HCT116 (cell line): ENCODE results near the gene THSD7B. TPM values are rescaled to one million over a fixed set of nuclear protein-coding genes. Genes with fewer than 3 reads are reported as not detected.

Experiments
- ATAC-seq: fragments of 200-7000 bp; cut with Tn5 transposase; 2 replicates; pipeline ENCODE4 v1.9.1; 2020; ENCODE audit warnings: mild to moderate bottlenecking, moderate library complexity
- BruUV-seq: library from RNA; stranded (reverse); fragments of 400-500 nt; replicated peaks from 2 replicates; lab custom pipeline; 2021; lab: Mats Ljungman, UMichigan
- CTCF ChIA-PET: fragments of 300-600 bp; sonication (Branson Sonifier 250); formaldehyde crosslinking; loops from one replicate; lab custom pipeline; 2021; ENCODE audit warnings: antibody characterized with exemption; lab: Charles Lee
- POLR2A ChIA-PET: fragments of 300-600, 350-600 bp; sonication (Branson Sonifier 250); formaldehyde crosslinking; loops from one replicate; lab custom pipeline; 2021; ENCODE audit warnings: antibody characterized with exemption; lab: Charles Lee
- RAD21 ChIA-PET, 2 experiments: fragments of 300-600 bp; sonication (Branson Sonifier 250); formaldehyde crosslinking; loops; one replicate each; lab custom pipeline; 2023; ENCODE audit warnings: low total read pairs in 2 of 2; ENCODE audit not compliant: uncharacterized antibody in 2 of 2, unreplicated experiment in 2 of 2, low non-redundant PET in 1 of 2; lab: Charles Lee
- DNase-seq: peaks from one replicate; pipeline ENCODE4 v3.0.0-alpha.2; 2010; ENCODE audit warnings: low read depth, low spot score
- H2AFZ ChIP-seq: fragments of 200-600 bp; shearing (Covaris generic), sonication (generic); 2 replicates; pipeline ENCODE4 v1.6.1; 2017; ENCODE audit warnings: low read depth, mixed run types, mixed read lengths, antibody characterized with exemption, low read length; ENCODE audit not compliant: poor library complexity, severe bottlenecking
- H3K27ac ChIP-seq: 2 replicates; pipeline ENCODE4 v1.5.1; 2012; ENCODE audit warnings: low read depth, low read length
- H3K27me3 ChIP-seq: fragments of 200-600 bp; sonication (generic); 2 replicates; pipeline ENCODE4 v1.6.1; 2016; ENCODE audit warnings: mixed run types, low read length, mixed read lengths; ENCODE audit not compliant: insufficient read depth
- H3K36me3 ChIP-seq, 2 experiments: fragments of 200-500 bp in 1 of 2; fragments of 200-600 bp in 1 of 2; sonication (Bioruptor generic) in 1 of 2; sonication (generic) in 1 of 2; 2 replicates each; pipeline versions ENCODE4 v1.5.1 to v1.6.1; 2014 to 2016; ENCODE audit warnings: low read length in 2 of 2, inconsistent platforms in 1 of 2, mixed read lengths in 1 of 2, mixed run types in 1 of 2; ENCODE audit not compliant: insufficient read depth in 2 of 2, control insufficient read depth in 1 of 2
- H3K4me1 ChIP-seq, 2 experiments: fragments of 200-600 bp in 1 of 2; sonication (generic) in 1 of 2; 2 replicates each; pipeline versions ENCODE4 v1.5.1 to v1.6.1; 2012 to 2017; ENCODE audit warnings: low read length in 2 of 2, inconsistent platforms in 1 of 2, mild to moderate bottlenecking in 1 of 2, mixed read lengths in 1 of 2, mixed run types in 1 of 2, moderate library complexity in 1 of 2; ENCODE audit not compliant: insufficient read depth in 2 of 2, control insufficient read depth in 1 of 2
- H3K4me2 ChIP-seq: fragments of 200-600 bp; sonication (generic); 2 replicates; pipeline ENCODE4 v1.6.1; 2017; ENCODE audit warnings: mixed run types, low read length, mixed read lengths
- H3K4me3 ChIP-seq, 2 experiments: fragments of 200-600 bp in 1 of 2; sonication (generic) in 1 of 2; replicated peaks in 1 of 2; 2 replicates each; pipeline ENCODE4 v1.5.1; 2011 to 2016; ENCODE audit warnings: low read length in 2 of 2, control low read depth in 1 of 2, low read depth in 1 of 2, mild to moderate bottlenecking in 1 of 2, mixed read lengths in 1 of 2, mixed run types in 1 of 2
- H3K79me2 ChIP-seq: fragments of 200-600 bp; sonication (generic); 2 replicates; pipeline ENCODE4 v1.6.1; 2017; ENCODE audit warnings: mild to moderate bottlenecking, mixed run types, low read length, moderate library complexity, mixed read lengths; ENCODE audit not compliant: insufficient read depth
- H3K9ac ChIP-seq: fragments of 200-600 bp; sonication (generic); 2 replicates; pipeline ENCODE4 v1.6.1; 2016; ENCODE audit warnings: low read length, mixed read lengths
- H3K9me2 ChIP-seq: fragments of 200-600 bp; sonication (generic), shearing (Covaris generic); 2 replicates; pipeline ENCODE4 v1.6.1; 2017; ENCODE audit warnings: mixed run types, mild to moderate bottlenecking, moderate library complexity; ENCODE audit not compliant: insufficient read depth
- H3K9me3 ChIP-seq, 2 experiments: fragments of 200-500 bp in 1 of 2; fragments of 200-600 bp in 1 of 2; sonication (Bioruptor generic) in 1 of 2; sonication (generic) in 1 of 2; 2 replicates each; pipeline ENCODE4 v1.6.1; 2014 to 2017; ENCODE audit warnings: low read length in 2 of 2, mixed read lengths in 2 of 2, inconsistent platforms in 1 of 2, low read depth in 1 of 2, mild to moderate bottlenecking in 1 of 2, mixed run types in 1 of 2, moderate library complexity in 1 of 2; ENCODE audit not compliant: control insufficient read depth in 1 of 2, insufficient read depth in 1 of 2
- H4K20me1 ChIP-seq: fragments of 200-600 bp; sonication (generic), shearing (Covaris generic); 2 replicates; pipeline ENCODE4 v1.6.1; 2017; ENCODE audit warnings: mixed run types, mild to moderate bottlenecking, moderate library complexity; ENCODE audit not compliant: insufficient read depth
- ATF3 ChIP-seq: IDR thresholded peaks from 2 replicates; pipeline ENCODE4 v1.6.1; 2012
- CBX3 ChIP-seq: IDR thresholded peaks from 2 replicates; pipeline ENCODE4 v1.6.1; 2012; ENCODE audit warnings: low read depth
- EGR1 ChIP-seq: IDR thresholded peaks from 2 replicates; pipeline ENCODE4 v1.6.1; 2012; ENCODE audit warnings: low read depth
- ELF1 ChIP-seq: IDR thresholded peaks from 2 replicates; pipeline ENCODE4 v1.6.1; 2012; ENCODE audit warnings: low read depth, borderline replicate concordance
- EZH2 ChIP-seq: fragments of 200-600 bp; sonication (generic); IDR thresholded peaks from 2 replicates; pipeline ENCODE4 v1.6.1; 2017; ENCODE audit warnings: antibody characterized with exemption, mixed run types
- FOSL1 ChIP-seq: IDR thresholded peaks from 2 replicates; pipeline ENCODE4 v1.6.1; 2012; ENCODE audit warnings: low read depth
- MAX ChIP-seq: IDR thresholded peaks from 2 replicates; pipeline ENCODE4 v1.6.1; 2012
- RAD21 ChIP-seq: IDR thresholded peaks from 2 replicates; pipeline ENCODE4 v1.6.1; 2012; ENCODE audit warnings: low read depth, mild to moderate bottlenecking
- SP1 ChIP-seq: IDR thresholded peaks from 2 replicates; pipeline ENCODE4 v1.6.1; 2012; ENCODE audit warnings: low read depth
- TCF7L2 ChIP-seq: IDR thresholded peaks from 2 replicates; pipeline ENCODE4 v1.7.0; 2011; ENCODE audit warnings: borderline replicate concordance, inconsistent platforms; ENCODE audit not compliant: insufficient read depth, insufficient read length; ENCODE audit errors: extremely low read depth
- YY1 ChIP-seq: IDR thresholded peaks from 2 replicates; pipeline ENCODE4 v1.6.1; 2011; ENCODE audit warnings: low read length, low read depth, moderate library complexity, mild to moderate bottlenecking; ENCODE audit not compliant: insufficient replicate concordance; ENCODE audit errors: extremely low read depth
- ZFX ChIP-seq: fragments of 450-650 bp; IDR thresholded peaks from 2 replicates; pipeline ENCODE4 v1.6.1; 2017
- ZNF274 ChIP-seq: fragments of 200-500 bp; sonication (Bioruptor generic); IDR thresholded peaks from 2 replicates; pipeline ENCODE4 v1.6.1; 2014; ENCODE audit warnings: mild to moderate bottlenecking, low read depth, low read length, inconsistent platforms
- intact Hi-C: fragments of 100-400 bp; cut with micrococcal nuclease; formaldehyde crosslinking; loops from 2 replicates; pipeline ENCODE4 v1.10.0; 2022
- total RNA-seq: library from RNA; stranded (reverse); gene quantifications from one replicate; pipeline ENCODE4 v1.2.1, GENCODE V29; 2021; ENCODE audit not compliant: unreplicated experiment
- TF ChIP-seq, protein P1 (sequence below): IDR thresholded peaks from 2 replicates; pipeline ENCODE4 v1.6.1; 2011; ENCODE audit warnings: mild to moderate bottlenecking, low read length, moderate library complexity; ENCODE audit not compliant: insufficient replicate concordance; ENCODE audit errors: extremely low read depth
- TF ChIP-seq, protein P2 (sequence below), 3 experiments: fragments of 200-600 bp in 1 of 3; sonication (generic) in 1 of 3; IDR thresholded peaks in 2 of 3; conservative IDR thresholded peaks in 1 of 3; 2 replicates each; pipeline ENCODE4 v1.5.1; 2012 to 2017; ENCODE audit warnings: low read depth in 2 of 3, low read length in 2 of 3, antibody characterized with exemption in 1 of 3, borderline replicate concordance in 1 of 3, control low read depth in 1 of 3, mild to moderate bottlenecking in 1 of 3, mixed read lengths in 1 of 3, mixed run types in 1 of 3, moderate library complexity in 1 of 3; ENCODE audit not compliant: insufficient read depth in 1 of 3

The THSD7B gene
- total RNA-seq, 1 experiment from 2014 or later, result not detected

- TF ChIP-seq ZFX (no peak), FOSL1 (no peak), CBX3 (no peak), YY1 (no peak), ZNF274 (no peak), SP1 (no peak), TCF7L2 (no peak), RAD21 (no peak), ATF3 (no peak), ELF1 (no peak), EGR1 (no peak), EZH2 (no peak), MAX (no peak)
- TF ChIP-seq, protein P1, sequence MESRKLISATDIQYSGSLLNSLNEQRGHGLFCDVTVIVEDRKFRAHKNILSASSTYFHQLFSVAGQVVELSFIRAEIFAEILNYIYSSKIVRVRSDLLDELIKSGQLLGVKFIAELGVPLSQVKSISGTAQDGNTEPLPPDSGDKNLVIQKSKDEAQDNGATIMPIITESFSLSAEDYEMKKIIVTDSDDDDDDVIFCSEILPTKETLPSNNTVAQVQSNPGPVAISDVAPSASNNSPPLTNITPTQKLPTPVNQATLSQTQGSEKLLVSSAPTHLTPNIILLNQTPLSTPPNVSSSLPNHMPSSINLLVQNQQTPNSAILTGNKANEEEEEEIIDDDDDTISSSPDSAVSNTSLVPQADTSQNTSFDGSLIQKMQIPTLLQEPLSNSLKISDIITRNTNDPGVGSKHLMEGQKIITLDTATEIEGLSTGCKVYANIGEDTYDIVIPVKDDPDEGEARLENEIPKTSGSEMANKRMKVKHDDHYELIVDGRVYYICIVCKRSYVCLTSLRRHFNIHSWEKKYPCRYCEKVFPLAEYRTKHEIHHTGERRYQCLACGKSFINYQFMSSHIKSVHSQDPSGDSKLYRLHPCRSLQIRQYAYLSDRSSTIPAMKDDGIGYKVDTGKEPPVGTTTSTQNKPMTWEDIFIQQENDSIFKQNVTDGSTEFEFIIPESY, result no peak
- TF ChIP-seq, protein P2, sequence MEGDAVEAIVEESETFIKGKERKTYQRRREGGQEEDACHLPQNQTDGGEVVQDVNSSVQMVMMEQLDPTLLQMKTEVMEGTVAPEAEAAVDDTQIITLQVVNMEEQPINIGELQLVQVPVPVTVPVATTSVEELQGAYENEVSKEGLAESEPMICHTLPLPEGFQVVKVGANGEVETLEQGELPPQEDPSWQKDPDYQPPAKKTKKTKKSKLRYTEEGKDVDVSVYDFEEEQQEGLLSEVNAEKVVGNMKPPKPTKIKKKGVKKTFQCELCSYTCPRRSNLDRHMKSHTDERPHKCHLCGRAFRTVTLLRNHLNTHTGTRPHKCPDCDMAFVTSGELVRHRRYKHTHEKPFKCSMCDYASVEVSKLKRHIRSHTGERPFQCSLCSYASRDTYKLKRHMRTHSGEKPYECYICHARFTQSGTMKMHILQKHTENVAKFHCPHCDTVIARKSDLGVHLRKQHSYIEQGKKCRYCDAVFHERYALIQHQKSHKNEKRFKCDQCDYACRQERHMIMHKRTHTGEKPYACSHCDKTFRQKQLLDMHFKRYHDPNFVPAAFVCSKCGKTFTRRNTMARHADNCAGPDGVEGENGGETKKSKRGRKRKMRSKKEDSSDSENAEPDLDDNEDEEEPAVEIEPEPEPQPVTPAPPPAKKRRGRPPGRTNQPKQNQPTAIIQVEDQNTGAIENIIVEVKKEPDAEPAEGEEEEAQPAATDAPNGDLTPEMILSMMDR (IDR thresholded peaks at IDR 0.05 in 2 of 3, conservative IDR thresholded peaks at IDR 0.05 in 1 of 3; ENCODE audit: borderline replicate concordance in 1 of 3, insufficient read depth in 1 of 3, low read depth in 2 of 3, low read length in 2 of 3), result no peak
- H3K9ac ChIP-seq, result no peak overlapping the region
- ChIA-PET POLR2A (no interaction called here), RAD21 (no interaction called here), CTCF (no interaction called here)
- no peak overlapping the region for H3K4me2 ChIP-seq
- no peaks in the 10 kb centered on the region for H3K79me2 ChIP-seq
- H3K9me2 ChIP-seq, result no peaks in the 10 kb centered on the region
- H3K27me3 ChIP-seq, result no peaks in the 10 kb centered on the region
- DNase-seq (no peak), ATAC-seq (no peak)
- intact Hi-C loops, result no loop called here
- no peak overlapping the region for H3K4me3 ChIP-seq
- no peaks in the 10 kb centered on the region for H3K4me1 ChIP-seq
- H2AFZ ChIP-seq, result no peak overlapping the region
- BruUV-seq, result no TSS peak
- no peaks in the 10 kb centered on the region for H3K9me3 ChIP-seq
- H4K20me1 ChIP-seq, result no peaks in the 10 kb centered on the region
- no peak overlapping the region for H3K27ac ChIP-seq
- no peaks in the 10 kb centered on the region for H3K36me3 ChIP-seq
Observed at GRCh38 chr2:137706786-137707613, 941.7 kb downstream of the THSD7B start.
